ENCODE results near the gene CAMK2D.

The CAMK2D gene

GRCh38 chr4:113548303-113548702 is 213.2 kb downstream of the CAMK2D start:
- no peak overlapping the region for H2AK5ac ChIP-seq (ENCODE audit: low read length)
- no peaks in the 10 kb centered on the region for H3K79me1 ChIP-seq (ENCODE audit: low read length)
- no peak overlapping the region for H3K27ac ChIP-seq (ENCODE audit: low read depth, low read length)
- no peak overlapping the region for H3K4ac ChIP-seq (ENCODE audit: low read depth, low read length)
- no peaks in the 10 kb centered on the region for H3K79me2 ChIP-seq (ENCODE audit: control insufficient read depth, insufficient read depth, low read length)
- no CpG with 5 or more reads among the region's 1 CpG for WGBS (ENCODE audit: extremely low coverage, insufficient coverage, low lambda C conversion rate)
- H3K4me3 ChIP-seq (ENCODE audit: low read length), result no peak overlapping the region
- no peaks in the 10 kb centered on the region for H3K36me3 ChIP-seq (ENCODE audit: control insufficient read depth, insufficient read depth, low read length)
- no peak overlapping the region for H3K56ac ChIP-seq (ENCODE audit: low read length)
- no peaks in the 10 kb centered on the region for H3K27me3 ChIP-seq (ENCODE audit: insufficient read depth, low read length, poor library complexity)
- no peaks in the 10 kb centered on the region for H3K4me1 ChIP-seq (ENCODE audit: control insufficient read depth, low read depth, low read length)
- H3K18ac ChIP-seq (ENCODE audit: low read length), result no peak overlapping the region
- no peak for DNase-seq
- H3K4me2 ChIP-seq (ENCODE audit: low read length), result no peak overlapping the region
- no peak overlapping the region for H2BK5ac ChIP-seq (ENCODE audit: low read length)
- H3K23ac ChIP-seq (ENCODE audit: low read length), result no peak overlapping the region
- H2BK120ac ChIP-seq (ENCODE audit: low read depth, low read length), result no peak overlapping the region
- no peak overlapping the region for H4K5ac ChIP-seq (ENCODE audit: low read length)
- H3K9ac ChIP-seq (ENCODE audit: low read length), result no peak overlapping the region
- H2BK15ac ChIP-seq (replicated peaks; ENCODE audit: low read depth), result no peak overlapping the region
- H4K8ac ChIP-seq (ENCODE audit: low read depth, low read length), result no peak overlapping the region

- no peaks in the 10 kb centered on the region for H3K36me3 ChIP-seq (ENCODE audit: control insufficient read depth, insufficient read depth, low read length)
- DNase-seq, result peak; percentile 96
- no peak overlapping the region for H3K4ac ChIP-seq (ENCODE audit: low read depth, low read length)
- no peak overlapping the region for H2BK5ac ChIP-seq (ENCODE audit: low read length)
- no CpG with 5 or more reads among the region's 5 CpGs for WGBS (ENCODE audit: extremely low coverage, insufficient coverage, low lambda C conversion rate)
- H3K79me1 ChIP-seq (ENCODE audit: low read length), result no peaks in the 10 kb centered on the region
- no peak overlapping the region for H3K23ac ChIP-seq (ENCODE audit: low read length)
- H2AK5ac ChIP-seq (ENCODE audit: low read length), result no peak overlapping the region
- no peak overlapping the region for H2BK120ac ChIP-seq (ENCODE audit: low read depth, low read length)
- no peak overlapping the region for H3K27ac ChIP-seq (ENCODE audit: low read depth, low read length)
- no peak overlapping the region for H3K18ac ChIP-seq (ENCODE audit: low read length)
- no peak overlapping the region for H4K8ac ChIP-seq (ENCODE audit: low read depth, low read length)
- H3K79me2 ChIP-seq (ENCODE audit: control insufficient read depth, insufficient read depth, low read length), result no peaks in the 10 kb centered on the region
- no peak overlapping the region for H4K5ac ChIP-seq (ENCODE audit: low read length)
- H3K4me3 ChIP-seq (ENCODE audit: low read length), result no peak overlapping the region
- no peaks in the 10 kb centered on the region for H3K27me3 ChIP-seq (ENCODE audit: insufficient read depth, low read length, poor library complexity)
- no peak overlapping the region for H3K56ac ChIP-seq (ENCODE audit: low read length)
- H3K9ac ChIP-seq (ENCODE audit: low read length), result no peak overlapping the region
- no peaks in the 10 kb centered on the region for H3K4me1 ChIP-seq (ENCODE audit: control insufficient read depth, low read depth, low read length)
- no peak overlapping the region for H2BK15ac ChIP-seq (replicated peaks; ENCODE audit: low read depth)
- H3K4me2 ChIP-seq (ENCODE audit: low read length), result no peak overlapping the region
Observed at GRCh38 chr4:113547487-113548042, 214.0 kb downstream of the CAMK2D start.

GRCh38 chr4:113541933-113542332 is 219.6 kb downstream of the CAMK2D start:
- H3K4ac ChIP-seq (ENCODE audit: low read depth, low read length), result no peak overlapping the region
- no peak overlapping the region for H3K9ac ChIP-seq (ENCODE audit: low read length)
- H2BK120ac ChIP-seq (ENCODE audit: low read depth, low read length), result no peak overlapping the region
- no peaks in the 10 kb centered on the region for H3K79me2 ChIP-seq (ENCODE audit: control insufficient read depth, insufficient read depth, low read length)
- H3K27ac ChIP-seq (ENCODE audit: low read depth, low read length), result no peak overlapping the region
- H3K4me3 ChIP-seq (ENCODE audit: low read length), result no peak overlapping the region
- H3K79me1 ChIP-seq (ENCODE audit: low read length), result no peaks in the 10 kb centered on the region
- H2AK5ac ChIP-seq (ENCODE audit: low read length), result no peak overlapping the region
- DNase-seq, result no peak
- H3K23ac ChIP-seq (ENCODE audit: low read length), result no peak overlapping the region
- H3K36me3 ChIP-seq (ENCODE audit: control insufficient read depth, insufficient read depth, low read length), result no peaks in the 10 kb centered on the region
- H3K27me3 ChIP-seq (ENCODE audit: insufficient read depth, low read length, poor library complexity), result no peaks in the 10 kb centered on the region
- H4K8ac ChIP-seq (ENCODE audit: low read depth, low read length), result no peak overlapping the region
- no peak overlapping the region for H3K4me2 ChIP-seq (ENCODE audit: low read length)
- no peak overlapping the region for H2BK15ac ChIP-seq (replicated peaks; ENCODE audit: low read depth)
- no peak overlapping the region for H2BK5ac ChIP-seq (ENCODE audit: low read length)
- no peak overlapping the region for H4K5ac ChIP-seq (ENCODE audit: low read length)
- no peaks in the 10 kb centered on the region for H3K4me1 ChIP-seq (ENCODE audit: control insufficient read depth, low read depth, low read length)
- H3K18ac ChIP-seq (ENCODE audit: low read length), result no peak overlapping the region
- H3K56ac ChIP-seq (ENCODE audit: low read length), result no peak overlapping the region

- WGBS (ENCODE audit: extremely low coverage, insufficient coverage, low lambda C conversion rate), result no CpG with 5 or more reads among the region's 1 CpG
- no peak overlapping the region for H2AK5ac ChIP-seq (ENCODE audit: low read length)
- no peaks in the 10 kb centered on the region for H3K36me3 ChIP-seq (ENCODE audit: control insufficient read depth, insufficient read depth, low read length)
- H4K5ac ChIP-seq (ENCODE audit: low read length), result no peak overlapping the region
- H3K27me3 ChIP-seq (ENCODE audit: insufficient read depth, low read length, poor library complexity), result no peaks in the 10 kb centered on the region
- no peaks in the 10 kb centered on the region for H3K79me2 ChIP-seq (ENCODE audit: control insufficient read depth, insufficient read depth, low read length)
- H3K23ac ChIP-seq (ENCODE audit: low read length), result no peak overlapping the region
- no peak overlapping the region for H2BK5ac ChIP-seq (ENCODE audit: low read length)
- H3K18ac ChIP-seq (ENCODE audit: low read length), result no peak overlapping the region
- H3K4me1 ChIP-seq (ENCODE audit: control insufficient read depth, low read depth, low read length), result no peaks in the 10 kb centered on the region
- DNase-seq, result no peak
- H3K79me1 ChIP-seq (ENCODE audit: low read length), result no peaks in the 10 kb centered on the region
- no peak overlapping the region for H3K56ac ChIP-seq (ENCODE audit: low read length)
- no peak overlapping the region for H3K4me2 ChIP-seq (ENCODE audit: low read length)
- H4K8ac ChIP-seq (ENCODE audit: low read depth, low read length), result no peak overlapping the region
- no peak overlapping the region for H3K27ac ChIP-seq (ENCODE audit: low read depth, low read length)
- no peak overlapping the region for H3K4me3 ChIP-seq (ENCODE audit: low read length)
- no peak overlapping the region for H3K4ac ChIP-seq (ENCODE audit: low read depth, low read length)
- no peak overlapping the region for H3K9ac ChIP-seq (ENCODE audit: low read length)
- H2BK15ac ChIP-seq (replicated peaks; ENCODE audit: low read depth), result no peak overlapping the region
- H2BK120ac ChIP-seq (ENCODE audit: low read depth, low read length), result no peak overlapping the region
Observed at GRCh38 chr4:113540859-113541258, 220.7 kb downstream of the CAMK2D start.

- Histone ChIP-seq H3K18ac (ENCODE audit: low read length) (no peak overlapping the region), H3K36me3 (ENCODE audit: control insufficient read depth, insufficient read depth, low read length) (no peaks in the 10 kb centered on the region), H3K56ac (ENCODE audit: low read length) (no peak overlapping the region), H4K5ac (ENCODE audit: low read length) (no peak overlapping the region), H3K27me3 (ENCODE audit: insufficient read depth, low read length, poor library complexity) (no peaks in the 10 kb centered on the region), H4K8ac (ENCODE audit: low read depth, low read length) (no peak overlapping the region), H2BK15ac (replicated peaks; ENCODE audit: low read depth) (no peak overlapping the region), H3K9ac (ENCODE audit: low read length) (no peak overlapping the region), H2BK120ac (ENCODE audit: low read depth, low read length) (no peak overlapping the region), H3K27ac (ENCODE audit: low read depth, low read length) (no peak overlapping the region), H2BK5ac (ENCODE audit: low read length) (no peak overlapping the region), H3K79me1 (ENCODE audit: low read length) (no peaks in the 10 kb centered on the region), H3K79me2 (ENCODE audit: control insufficient read depth, insufficient read depth, low read length) (no peaks in the 10 kb centered on the region), H2AK5ac (ENCODE audit: low read length) (no peak overlapping the region), H3K4ac (ENCODE audit: low read depth, low read length) (no peak overlapping the region), H3K4me2 (ENCODE audit: low read length) (no peak overlapping the region), H3K4me3 (ENCODE audit: low read length) (no peak overlapping the region), H3K23ac (ENCODE audit: low read length) (no peak overlapping the region), H3K4me1 (ENCODE audit: control insufficient read depth, low read depth, low read length) (no peaks in the 10 kb centered on the region)
- WGBS (ENCODE audit: extremely low coverage, insufficient coverage, low lambda C conversion rate), result no CpG with 5 or more reads among the region's 3 CpGs
- no peak for DNase-seq
Observed at GRCh38 chr4:113539408-113539807, 222.1 kb downstream of the CAMK2D start.

GRCh38 chr4:113537628-113538027 is 223.9 kb downstream of the CAMK2D start:
- no CpG with 5 or more reads among the region's 1 CpG for WGBS (ENCODE audit: extremely low coverage, insufficient coverage, low lambda C conversion rate)
- H3K23ac ChIP-seq (ENCODE audit: low read length), result no peak overlapping the region
- H2BK5ac ChIP-seq (ENCODE audit: low read length), result no peak overlapping the region
- no peak overlapping the region for H3K56ac ChIP-seq (ENCODE audit: low read length)
- no peak overlapping the region for H3K4me3 ChIP-seq (ENCODE audit: low read length)
- no peak overlapping the region for H3K9ac ChIP-seq (ENCODE audit: low read length)
- H4K5ac ChIP-seq (ENCODE audit: low read length), result no peak overlapping the region
- H3K36me3 ChIP-seq (ENCODE audit: control insufficient read depth, insufficient read depth, low read length), result no peaks in the 10 kb centered on the region
- H3K79me2 ChIP-seq (ENCODE audit: control insufficient read depth, insufficient read depth, low read length), result no peaks in the 10 kb centered on the region
- H3K27ac ChIP-seq (ENCODE audit: low read depth, low read length), result no peak overlapping the region
- H3K4me1 ChIP-seq (ENCODE audit: control insufficient read depth, low read depth, low read length), result no peaks in the 10 kb centered on the region
- H3K27me3 ChIP-seq (ENCODE audit: insufficient read depth, low read length, poor library complexity), result no peaks in the 10 kb centered on the region
- no peaks in the 10 kb centered on the region for H3K79me1 ChIP-seq (ENCODE audit: low read length)
- DNase-seq, result no peak
- H2BK15ac ChIP-seq (replicated peaks; ENCODE audit: low read depth), result no peak overlapping the region
- no peak overlapping the region for H3K18ac ChIP-seq (ENCODE audit: low read length)
- no peak overlapping the region for H2BK120ac ChIP-seq (ENCODE audit: low read depth, low read length)
- H2AK5ac ChIP-seq (ENCODE audit: low read length), result no peak overlapping the region
- H4K8ac ChIP-seq (ENCODE audit: low read depth, low read length), result no peak overlapping the region
- no peak overlapping the region for H3K4ac ChIP-seq (ENCODE audit: low read depth, low read length)
- no peak overlapping the region for H3K4me2 ChIP-seq (ENCODE audit: low read length)

All from mesendoderm (in vitro differentiated cells).